ACHN (cell line): ENCODE measurements around the gene SPINK9.
A peak's percentile ranks its signal among the peaks of the same experiment; 100 is the strongest.
"Not testable (repeated sequence)": the region's sequence is repeated elsewhere in the genome, so short reads cannot be mapped to it uniquely, and the experiment has no call there.

Experiments
- DNase-seq: peaks from one replicate; pipeline ENCODE4 v3.0.0-alpha.2; 2015
- in situ Hi-C: cut with HindIII; loops from 2 replicates; pipeline ENCODE4 v1.10.0; 2017; ENCODE audit warnings: low sequenced_read_pairs, low pct_ligation_motif_present, low pct_unique_long_range_greater_than_20kb

SPINK9 gene

DNA sequence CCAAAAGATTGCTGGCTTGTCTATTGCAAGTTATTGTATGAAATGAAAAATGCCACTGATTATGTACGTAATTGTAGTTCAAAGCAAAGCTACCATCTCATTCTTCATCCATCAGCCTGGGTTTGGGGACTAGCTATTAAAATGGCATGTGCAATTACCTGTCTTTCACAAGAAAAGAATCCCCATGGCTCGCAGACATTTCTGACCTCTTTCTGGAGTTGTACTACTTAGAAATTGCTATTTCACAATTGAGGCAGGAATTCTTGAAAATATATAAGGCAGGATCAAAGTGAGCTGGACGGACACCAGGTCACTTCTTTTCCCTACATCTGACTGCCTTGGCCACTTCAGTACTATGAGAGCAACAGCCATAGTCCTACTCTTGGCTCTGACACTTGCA lies at the start of gene SPINK9:
TSS of gene SPINK9 (plus strand) at position 301 of the 400 bp plus-strand sequence. CDS start at position 356, 55 bp downstream.
- in situ Hi-C loops: no loop called here
- DNase-seq: no peak

DNA sequence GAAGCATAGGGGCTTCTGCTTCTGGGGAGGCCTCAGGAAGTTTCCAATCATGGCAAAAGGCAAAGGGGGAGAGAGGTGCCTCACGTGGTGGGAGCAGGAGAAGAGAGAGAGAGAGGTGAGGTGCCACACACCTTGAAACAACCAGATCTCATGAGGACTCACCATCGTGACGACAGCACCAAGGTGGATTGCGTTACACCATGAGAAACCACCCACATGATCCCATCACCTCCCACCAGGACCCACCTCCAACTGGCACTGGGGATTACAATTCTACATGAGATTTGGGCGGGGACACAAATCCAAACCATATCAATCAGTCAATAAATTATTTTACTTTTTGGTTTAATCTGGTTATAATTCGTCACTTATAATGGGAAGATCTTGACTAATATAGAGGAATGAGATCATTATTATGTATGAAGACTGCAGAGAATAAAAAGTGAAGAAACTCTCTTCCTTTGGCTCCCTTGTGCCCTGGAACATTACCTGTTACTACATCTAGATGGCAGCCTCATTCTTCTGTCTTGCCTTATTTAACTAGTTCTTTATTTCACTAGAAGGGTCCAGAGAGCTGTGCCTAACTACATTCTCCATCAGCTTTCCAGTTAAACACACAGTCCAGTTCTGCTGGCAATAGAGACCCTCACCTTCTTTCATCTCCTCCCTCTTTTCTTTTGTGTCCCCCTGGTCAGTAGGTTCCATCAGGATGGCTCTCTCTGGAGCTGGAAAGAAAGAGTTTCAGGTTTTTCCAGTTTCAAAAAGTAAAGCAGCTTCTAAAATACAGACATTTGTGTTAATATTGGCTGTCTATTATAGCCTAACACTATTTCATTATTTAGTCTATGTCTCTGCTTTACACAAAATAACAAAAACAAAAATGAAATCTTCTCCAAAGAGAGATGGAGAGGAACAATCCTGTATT lies 44.8 kb upstream of the SPINK9 start:
- in situ Hi-C loops: no loop called here
- peak; percentile 20 for DNase-seq

DNA sequence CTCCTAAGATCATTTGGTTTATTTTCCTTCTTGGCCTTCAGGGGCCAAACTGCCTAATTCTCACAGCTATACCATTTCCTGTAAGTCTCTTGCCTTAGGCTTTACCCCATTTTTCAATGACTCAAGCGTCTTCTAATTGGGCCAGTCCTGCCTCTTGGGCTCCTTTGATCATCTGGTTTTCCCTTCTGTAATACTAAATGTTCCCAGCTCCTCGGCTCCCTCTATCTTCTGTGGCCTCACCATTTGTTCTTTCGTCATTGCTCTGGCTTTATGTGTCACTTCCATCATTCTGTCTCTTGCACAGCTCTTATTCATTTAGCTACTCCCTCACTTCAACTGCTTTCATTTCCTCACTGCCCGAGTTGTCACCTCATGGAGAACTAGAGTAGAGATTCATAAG lies 37.6 kb upstream of the SPINK9 start:
- in situ Hi-C loops: no loop called here
- no peak for DNase-seq

DNA sequence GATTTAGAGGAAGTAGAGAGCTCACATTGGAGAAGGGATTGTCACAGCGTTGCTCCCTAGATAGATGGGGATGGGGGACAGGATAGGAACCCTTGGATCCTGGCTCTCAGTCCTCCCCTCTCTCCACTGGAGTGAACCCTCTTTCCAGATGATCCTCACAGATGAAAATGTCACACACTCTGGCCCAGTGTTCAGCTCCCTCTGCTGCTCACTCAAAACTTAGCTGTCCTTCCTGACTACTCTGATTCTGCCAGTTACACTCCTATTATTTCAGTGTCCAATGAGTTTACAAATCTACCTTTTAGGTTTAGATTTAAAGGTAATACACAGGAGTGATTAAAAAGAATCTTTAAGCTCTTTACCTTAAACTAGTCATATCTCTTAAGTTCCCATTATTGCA lies 28.9 kb upstream of the SPINK9 start:
- in situ Hi-C loops: no loop called here
- DNase-seq: no peak

DNA sequence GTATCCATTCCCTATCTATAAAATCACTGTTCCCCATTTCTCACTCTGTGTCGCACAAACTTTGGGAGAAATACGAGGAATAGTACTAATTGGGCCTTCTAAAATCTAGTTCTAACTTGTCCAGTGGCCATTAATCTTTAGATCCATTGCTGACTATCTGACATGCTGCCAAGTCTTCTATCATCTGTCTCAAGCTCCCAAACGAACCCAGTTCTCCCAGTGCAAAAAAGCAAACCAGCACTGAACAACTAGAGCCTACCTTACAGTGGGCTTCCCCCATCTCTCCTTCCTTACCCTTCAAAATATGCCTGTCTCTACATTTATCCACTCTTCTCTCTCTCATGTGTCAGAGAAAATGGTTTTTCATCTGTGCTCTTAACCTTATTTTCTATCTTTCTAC lies 26.3 kb upstream of the SPINK9 start:
- no peak for DNase-seq
- in situ Hi-C loops: no loop called here

DNA sequence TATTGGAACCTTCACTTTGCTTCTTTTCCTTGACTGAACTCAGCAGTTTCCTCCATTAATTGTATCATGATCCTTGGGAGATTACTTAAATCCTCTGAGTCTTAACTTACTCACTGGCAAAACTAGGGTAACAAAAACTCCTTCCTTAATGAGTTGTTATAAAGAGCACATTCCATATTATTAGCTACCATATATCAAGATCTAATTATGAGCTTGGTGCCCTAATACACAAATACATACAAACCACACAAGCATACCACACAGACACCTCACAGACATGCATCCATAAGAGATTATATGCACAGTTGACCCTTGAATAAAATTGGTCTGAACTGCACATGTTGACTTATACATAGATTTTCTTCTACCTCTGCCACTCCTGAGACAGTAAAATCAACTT lies 25.6 kb upstream of the SPINK9 start:
- no peak for DNase-seq
- in situ Hi-C loops: no loop called here

GRCh38 chr5:148311484-148311883 lies 23.9 kb upstream of the SPINK9 start:
- in situ Hi-C loops: no loop called here
- DNase-seq: no peak

DNA sequence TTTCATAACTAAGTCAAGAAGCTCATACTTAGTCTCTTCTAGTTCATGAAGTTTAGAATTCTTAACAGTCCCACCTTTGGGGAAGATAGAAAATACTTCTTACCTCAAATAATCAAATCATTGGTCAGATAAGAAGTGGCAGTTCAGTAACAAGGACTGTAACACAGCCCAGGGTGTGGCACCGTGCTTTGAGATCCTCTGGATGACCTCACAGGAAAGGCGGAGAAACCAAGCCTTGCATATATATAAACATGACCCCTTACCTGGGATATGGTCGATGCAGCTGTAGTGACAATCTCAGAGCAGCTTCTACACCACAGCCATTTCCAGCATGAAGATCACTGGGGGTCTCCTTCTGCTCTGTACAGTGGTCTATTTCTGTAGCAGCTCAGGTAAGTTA lies 23.2 kb upstream of the SPINK9 start, which contains the start of gene SPINK7:
TSS of gene SPINK7 (plus strand) at position 271 of the 400 bp plus-strand sequence. CDS start at position 332, 61 bp downstream.
- DNase-seq: no peak
- in situ Hi-C loops: no loop called here

DNA sequence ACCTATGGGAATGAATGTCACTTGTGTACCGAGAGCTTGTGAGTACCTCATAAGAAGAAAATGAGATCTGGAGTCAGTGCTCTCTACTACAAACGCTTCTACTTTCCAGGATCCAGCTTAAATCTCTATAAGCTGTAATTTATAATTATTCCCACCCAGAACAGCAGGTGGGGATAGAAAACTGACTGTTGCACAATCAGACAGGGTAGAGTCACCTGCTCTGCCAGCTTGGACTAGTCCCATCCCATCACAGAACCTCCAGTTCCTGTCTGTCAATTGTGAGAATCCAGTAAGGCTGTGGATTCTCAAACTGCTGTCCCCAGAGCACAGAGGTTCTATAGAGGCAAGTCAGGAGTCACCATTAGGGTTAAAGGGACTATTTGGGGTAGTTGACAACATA lies 21.2 kb upstream of the SPINK9 start:
- DNase-seq: no peak
- in situ Hi-C loops: no loop called here

DNA sequence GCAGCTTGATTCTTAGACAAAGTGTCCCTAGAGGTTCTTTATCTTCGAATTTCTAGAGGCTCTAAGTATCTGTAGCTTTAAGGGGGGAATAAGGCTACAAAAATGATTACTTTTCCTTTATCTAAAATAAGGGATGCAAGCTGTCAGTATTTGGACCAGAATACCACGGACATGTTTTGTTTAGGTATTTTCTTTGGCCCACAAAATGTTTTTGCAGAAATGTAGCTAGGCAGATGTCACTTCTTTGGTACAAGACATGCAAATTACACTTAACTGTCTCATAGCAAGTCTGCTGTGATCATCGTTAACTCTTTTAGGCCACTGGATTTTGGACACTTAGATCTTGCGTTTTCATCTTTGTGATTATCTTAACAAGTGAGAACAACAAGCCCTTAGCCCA lies 20.6 kb upstream of the SPINK9 start:
- DNase-seq: no peak
- in situ Hi-C loops: no loop called here

DNA sequence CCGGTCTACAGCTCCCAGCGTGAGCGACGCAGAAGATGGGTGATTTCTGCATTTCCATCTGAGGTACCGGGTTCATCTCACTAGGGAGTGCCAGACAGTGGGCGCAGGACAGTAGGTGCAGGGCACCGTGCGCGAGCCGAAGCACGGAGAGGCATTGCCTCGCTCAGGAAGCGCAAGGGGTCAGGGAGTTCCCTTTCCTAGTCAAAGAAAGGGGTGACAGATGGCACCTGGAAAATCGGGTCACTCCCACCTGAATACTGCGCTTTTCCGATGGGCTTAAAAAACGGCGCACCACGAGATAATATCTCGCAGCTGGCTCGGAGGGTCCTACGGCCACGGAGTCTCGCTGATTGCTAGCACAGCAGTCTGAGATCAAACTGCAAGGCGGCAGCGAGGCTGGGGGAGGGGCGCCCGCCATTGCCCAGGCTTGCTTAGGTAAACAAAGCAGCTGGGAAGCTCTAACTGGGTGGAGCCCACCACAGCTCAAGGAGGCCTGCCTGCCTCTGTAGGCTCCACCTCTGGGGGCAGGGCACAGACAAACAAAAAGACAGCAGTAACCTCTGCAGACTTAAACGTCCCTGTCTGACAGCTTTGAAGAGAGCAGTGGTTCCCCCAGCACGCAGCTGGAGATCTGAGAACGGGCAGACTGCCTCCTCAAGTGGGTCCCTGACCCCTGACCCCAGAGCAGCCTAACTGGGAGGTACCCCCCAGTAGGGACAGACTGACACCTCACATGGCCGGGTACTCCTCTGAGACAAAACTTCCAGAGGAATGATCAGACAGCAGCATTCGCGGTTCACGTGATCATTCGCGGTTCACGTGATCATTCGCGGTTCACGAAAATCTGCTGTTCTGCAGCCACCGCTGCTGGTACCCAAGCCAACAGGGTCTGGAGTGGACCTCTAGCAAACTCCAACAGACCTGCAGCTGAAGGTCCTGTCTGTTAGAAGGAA lies 15.1 kb upstream of the SPINK9 start:
- DNase-seq, in situ Hi-C loops: not testable (repeated sequence)

DNA sequence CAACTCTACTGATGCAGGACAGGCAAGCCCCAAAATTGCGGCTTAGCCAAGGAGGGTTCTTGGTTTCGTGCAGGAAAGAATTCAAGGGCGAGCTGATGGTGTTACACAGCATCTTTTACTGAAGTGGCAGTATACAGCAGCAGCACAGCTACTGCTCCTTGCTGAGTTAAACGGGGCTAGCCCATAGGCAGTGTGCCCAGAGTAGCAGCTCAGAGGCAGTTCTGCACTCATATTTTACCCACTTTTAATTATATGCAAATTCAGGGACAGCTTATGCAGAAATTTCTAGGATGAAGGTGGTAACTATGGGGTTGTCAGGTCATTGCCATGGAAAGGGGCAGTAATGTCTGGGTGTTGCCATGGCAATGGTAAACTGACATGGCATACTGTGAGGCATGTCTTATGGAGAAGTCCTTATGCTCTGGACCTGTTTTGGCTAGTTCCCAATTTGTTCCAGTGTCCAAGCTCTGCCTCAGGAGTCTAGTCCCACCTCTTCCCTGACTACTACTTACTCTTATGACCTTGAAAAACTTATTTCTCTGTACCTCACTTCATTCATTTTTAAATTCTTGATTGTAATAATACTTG lies 2.0 kb upstream of the SPINK9 start:
- in situ Hi-C loops: no loop called here
- DNase-seq: no peak

DNA sequence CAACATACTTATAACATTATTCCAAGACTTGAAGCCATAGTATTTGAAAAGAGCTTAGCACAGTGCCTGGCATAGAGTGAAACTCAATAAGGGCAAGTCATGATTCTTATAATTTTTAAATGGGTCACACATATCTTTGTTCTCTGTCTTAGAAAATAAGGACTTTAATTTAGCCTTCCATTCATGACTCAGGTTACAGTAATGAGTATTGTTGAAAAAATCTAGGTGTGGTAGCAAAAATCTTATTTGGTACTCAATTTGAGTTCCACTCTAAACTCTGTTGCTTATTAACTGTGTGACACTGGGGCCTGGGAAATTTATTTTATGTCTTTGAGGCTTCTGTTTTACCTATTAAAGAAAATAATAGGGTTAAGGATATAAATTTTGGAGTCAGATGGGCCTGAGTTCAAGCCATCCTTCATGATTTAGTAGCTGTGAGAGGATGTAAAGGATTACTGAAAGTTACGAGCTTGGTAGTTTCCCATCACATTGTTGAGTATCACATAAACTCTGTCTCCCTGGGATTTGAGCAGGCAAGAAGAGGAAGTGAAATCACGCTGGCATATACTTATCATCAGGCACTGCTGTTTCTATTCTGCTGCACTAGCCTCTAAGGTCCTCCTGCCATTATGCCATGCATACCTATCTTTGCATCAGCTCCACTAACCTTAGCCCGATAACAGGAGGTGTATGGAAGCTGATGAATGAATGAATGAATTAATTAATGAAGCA lies 1.5 kb downstream of the SPINK9 start:
- in situ Hi-C loops: no loop called here
- no peak for DNase-seq

DNA sequence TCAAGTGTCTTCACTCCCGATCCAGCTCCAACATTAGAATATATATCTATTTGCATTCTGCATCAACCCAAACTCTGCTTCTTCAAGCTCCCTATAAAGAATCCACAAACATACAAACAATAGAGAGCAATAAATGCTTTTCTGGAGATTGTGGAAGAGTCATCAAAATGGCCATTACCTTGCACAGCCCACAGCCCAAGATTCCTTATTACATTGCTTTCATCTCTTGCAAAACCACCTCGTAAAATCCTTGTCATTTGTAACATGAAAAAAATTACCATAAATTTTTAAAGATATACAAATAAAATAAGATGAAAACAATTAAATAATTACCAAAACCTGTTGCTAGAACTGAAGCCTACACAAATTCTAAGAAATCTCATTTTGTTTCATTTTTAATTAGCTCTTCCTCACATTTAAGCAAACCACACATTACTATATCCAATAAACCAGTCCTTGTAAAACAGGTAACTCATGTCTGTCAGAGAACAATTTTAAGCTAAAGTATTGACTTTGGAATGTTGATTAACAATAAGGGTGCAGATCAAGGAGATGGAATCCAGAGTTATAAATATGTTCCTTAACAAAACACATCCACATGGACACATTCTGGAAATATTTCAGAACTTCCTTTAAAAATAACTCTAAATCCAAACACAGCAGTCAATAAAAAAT lies 7.1 kb downstream of the SPINK9 start:
- in situ Hi-C loops: no loop called here
- no peak for DNase-seq

DNA sequence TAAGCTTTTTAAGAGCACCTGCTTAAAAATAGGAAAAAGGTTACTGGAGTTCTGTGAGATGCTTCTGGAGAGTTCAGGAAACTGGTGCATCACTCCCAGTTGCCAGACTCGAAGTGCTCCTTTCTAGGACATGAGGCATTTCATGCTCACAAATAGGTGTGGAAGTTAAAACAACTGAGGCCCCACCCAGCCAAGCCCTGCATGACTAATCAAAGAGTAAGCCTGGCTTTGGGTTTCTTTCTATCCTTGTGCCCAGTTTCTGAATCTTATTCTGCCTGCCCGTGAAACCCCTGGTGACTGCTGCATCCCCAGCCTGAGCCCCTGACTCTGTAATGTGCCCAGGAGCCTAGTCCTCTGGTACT lies 7.7 kb downstream of the SPINK9 start:
- in situ Hi-C loops: no loop called here

DNA sequence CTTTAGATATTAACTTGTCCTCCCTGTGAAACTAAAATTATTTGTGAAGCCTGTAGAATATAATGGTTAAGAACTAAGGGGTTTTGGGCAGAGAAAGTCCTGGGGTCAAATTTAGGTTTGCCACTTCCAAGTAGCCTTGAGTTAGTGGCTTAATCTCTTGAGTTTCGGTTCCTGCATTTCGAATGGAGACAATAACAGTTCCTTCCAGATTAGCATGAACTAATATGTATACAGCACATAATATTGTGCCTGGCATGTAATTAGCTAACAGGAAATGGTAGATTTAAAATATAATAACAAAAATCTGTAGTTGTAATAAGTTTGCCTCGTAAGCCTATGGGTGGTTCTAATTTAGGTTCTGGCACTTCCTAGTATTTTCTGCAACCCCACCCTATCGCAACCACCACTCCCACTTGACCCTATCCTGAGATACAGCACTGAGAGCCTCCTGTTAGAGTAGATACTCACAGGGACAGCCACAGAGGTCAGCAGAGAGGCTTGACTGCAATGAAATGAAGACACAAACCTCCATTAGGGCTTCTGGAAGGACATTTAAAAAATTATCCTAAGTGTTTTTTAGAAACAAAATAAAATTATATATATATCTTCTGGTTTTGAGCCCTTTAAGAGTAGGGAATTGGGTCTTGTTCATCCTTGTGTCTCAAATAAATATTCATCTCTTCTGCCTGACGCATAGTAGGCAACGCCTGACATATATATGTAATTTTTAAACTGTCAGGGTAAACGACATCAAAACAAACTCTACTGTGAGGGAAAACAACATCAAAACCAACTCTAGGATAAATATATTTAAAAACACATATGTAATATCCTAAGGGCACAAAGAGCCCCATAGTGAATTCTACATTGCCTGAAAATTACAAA lies 8.5 kb downstream of the SPINK9 start:
- in situ Hi-C loops: no loop called here
- DNase-seq: no peak

More for the DNA sequence above, 7.7 kb downstream of the SPINK9 start:
- DNase-seq: no peak

- in situ Hi-C loops: no loop called here
Observed at GRCh38 chr5:148347706-148348105, 12.3 kb downstream of the SPINK9 start.

More at GRCh38 chr5:148347706-148348105, 12.3 kb downstream of the SPINK9 start:
- no peak for DNase-seq
